ENCODE measurements around the gene SPNS2.

SPNS2 gene

DNA sequence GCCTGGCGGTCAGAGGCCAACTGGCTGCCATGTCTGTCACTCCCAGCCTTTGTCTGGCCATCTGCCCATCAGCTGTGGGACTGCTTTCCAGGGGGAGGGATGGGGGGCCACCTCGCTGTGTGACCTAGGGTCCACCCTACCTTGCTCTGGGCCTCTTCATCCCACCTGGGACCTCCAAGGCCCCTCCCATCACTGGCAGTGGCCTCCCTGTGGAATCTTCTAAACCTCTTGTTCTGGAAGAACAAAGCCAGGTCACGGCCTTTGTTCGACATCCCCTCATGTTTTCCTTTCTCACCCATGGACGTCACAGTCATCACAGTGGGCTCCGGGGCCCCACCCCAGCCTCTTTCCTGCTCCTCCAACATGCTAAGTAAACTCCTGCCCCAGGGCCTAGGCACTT lies 24.0 kb downstream of the SPNS2 start:
- DNase-seq: no peak

GRCh38 chr17:4523946-4524345 lies 25.3 kb downstream of the SPNS2 start:
- DNase-seq: no peak

DNA sequence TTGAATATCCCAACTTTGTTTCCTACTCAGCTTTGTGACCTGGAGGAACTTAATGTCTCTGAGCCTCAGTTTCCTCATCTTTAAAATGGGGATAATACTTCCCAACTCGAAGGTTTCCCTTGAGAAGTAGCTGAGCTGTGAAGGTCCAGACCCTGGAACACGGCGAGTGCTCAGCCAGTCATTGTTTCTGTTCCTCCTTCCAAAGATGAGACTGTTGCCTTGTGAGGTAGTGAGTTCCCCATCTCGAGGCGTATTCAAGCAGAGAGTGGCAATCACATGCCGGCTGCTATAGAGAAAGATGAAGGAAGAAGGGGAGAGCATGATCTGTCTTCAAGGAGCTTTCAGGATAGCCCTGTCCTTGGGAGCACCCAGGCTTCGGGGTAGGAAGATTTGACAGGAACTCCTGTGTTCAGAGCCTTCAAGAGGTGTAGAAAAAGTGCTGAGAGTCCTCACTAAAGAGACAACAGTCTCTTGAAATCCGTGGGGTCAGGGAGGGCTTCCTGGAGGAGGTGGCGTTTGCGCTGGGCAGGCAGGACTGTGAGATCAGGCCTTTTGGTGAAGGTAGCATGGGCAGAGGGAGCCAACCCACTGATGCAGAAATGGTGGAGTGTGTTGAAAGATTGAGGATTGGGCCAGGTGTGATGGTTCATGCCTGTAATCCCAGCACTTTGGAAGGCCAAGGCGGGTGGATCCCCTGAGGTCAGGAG lies 27.2 kb downstream of the SPNS2 start:
- DNase-seq: no peak

- DNase-seq: no peak
Measured at GRCh38 chr17:4527134-4527533, 28.5 kb downstream of the SPNS2 start.

DNA sequence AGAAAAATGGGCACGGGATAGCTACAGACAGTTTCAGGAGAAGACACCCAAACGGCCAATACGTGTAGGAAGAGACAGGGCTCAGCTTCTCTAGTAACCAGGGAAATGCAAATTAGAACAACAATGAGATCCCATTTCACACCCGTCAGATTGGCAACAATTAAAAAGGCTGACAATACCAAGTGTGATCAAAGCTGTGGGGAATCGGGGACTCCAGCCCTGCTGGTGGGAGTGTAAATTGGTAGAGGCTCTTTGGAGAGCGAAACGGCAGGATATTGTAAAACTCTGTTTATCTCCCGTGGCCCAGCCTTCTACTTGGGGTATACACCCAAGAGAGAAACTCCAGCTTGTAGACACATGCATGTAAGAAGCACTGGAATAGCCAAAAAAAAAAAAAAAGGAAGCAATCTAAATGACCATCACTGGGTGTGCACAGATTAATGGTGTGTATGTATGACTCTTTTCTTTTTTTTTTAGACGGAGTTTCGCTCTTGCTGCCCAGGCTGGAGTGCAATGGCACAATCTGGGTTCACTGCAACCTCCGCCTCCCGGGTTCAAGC lies 29.0 kb downstream of the SPNS2 start:
- no peak for DNase-seq

DNA sequence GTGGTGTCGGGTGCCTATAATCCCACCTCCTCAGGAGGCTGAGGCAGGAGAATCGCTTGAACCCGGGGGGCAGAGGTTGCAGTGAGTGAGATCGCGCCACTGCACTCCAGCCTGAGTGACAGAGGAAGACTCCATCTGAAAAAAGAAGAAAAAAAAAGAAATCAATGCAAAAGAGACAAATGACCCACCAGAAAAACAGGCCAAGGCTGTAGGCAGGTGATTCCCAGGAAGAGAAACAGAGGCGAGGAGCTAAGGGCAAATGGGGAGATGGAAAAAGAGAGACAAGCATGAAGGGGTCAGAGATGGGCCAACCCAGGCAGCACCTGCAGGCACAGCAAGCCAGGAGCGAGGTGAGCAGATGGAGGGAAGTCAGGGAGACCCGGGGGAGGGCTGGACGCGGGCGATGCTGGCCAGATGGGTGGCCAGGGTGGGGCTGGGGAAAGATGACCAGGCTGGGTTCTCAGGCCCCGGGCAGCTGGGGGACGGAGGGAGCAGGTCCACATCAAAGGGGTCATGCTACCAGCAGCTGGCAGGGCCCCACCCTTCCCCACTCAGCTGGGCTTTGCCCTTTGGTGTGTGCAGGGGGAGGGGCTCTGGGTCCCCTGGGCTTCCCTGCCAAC lies 31.0 kb downstream of the SPNS2 start:
- DNase-seq: no peak

GRCh38 chr17:4530799-4531730 lies 32.4 kb downstream of the SPNS2 start:
- DNase-seq: no peak

- DNase-seq: no peak
Measured at GRCh38 chr17:4531988-4532736, 33.5 kb downstream of the SPNS2 start.

DNA sequence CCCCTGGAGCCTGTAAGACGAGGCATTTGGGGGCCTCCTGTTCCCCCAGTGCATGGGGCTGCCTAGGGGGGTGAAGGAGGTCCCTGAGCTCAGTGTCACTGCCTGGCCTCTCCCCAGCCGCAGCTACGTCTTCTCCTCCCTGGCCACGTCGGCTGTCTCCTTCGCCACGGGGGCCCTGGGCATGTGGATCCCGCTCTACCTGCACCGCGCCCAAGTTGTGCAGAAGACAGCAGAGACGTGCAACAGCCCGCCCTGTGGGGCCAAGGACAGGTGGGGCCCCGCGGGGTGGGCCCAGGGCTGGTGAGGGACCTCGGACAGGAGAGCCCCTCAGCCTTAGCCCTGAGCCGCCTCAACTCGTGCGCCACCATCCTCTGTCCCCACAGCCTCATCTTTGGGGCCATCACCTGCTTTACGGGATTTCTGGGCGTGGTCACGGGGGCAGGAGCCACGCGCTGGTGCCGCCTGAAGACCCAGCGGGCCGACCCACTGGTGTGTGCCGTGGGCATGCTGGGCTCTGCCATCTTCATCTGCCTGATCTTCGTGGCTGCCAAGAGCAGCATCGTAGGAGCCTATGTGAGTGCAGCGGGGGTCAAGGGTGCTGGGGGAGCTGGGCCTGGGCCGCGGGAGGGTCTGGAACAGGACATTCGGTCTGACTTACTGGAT lies 34.3 kb downstream of the SPNS2 start:
- no peak for DNase-seq

DNA sequence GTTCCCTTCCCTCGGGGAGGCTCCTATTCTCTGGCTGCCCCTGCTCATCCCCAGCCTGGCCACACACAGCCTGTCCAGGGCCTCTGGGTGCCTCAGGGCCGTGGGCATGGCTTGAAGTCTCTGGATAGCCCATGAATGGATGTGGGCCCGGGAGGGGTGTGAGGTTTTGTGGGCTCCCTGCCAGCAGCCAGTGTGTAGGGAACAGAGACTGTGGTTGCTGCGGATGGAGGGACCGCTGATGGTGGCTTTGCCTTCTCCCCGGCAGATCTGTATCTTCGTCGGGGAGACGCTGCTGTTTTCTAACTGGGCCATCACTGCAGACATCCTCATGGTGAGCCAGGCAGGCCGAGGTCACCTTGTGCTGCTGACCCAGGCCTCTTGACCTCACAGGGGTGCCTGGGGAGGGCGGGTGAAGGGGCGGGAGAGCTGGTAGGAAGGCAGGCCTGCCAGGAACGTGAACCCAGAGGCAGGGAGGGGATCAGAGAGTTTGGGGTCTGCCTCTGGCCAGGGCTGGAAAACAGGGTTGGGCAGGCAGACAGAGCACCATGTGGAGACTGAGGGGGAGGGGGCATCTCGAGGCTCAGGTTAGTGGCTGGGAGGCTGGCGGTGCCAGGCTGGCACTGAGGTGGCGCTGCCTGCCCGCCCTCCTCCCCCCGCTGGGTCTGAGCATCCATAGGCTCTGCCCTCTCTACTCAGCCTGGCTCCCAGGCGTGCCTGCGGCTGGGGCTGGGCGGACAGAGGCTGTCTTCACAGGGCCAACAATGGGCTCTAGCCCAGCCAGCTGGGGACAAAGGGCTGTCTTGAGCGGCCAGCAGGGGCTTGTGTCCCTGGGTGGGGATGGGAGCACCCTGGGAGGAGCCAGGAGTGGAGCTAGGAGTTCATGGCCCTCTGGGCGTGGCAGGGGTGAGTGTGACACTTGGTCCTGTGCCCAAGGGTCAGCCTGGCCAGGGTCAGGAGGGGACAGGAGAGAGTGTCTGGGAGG lies 35.1 kb downstream of the SPNS2 start:
- DNase-seq: no peak

GRCh38 chr17:4534515-4534914 lies 35.8 kb downstream of the SPNS2 start:
- DNase-seq: no peak

- DNase-seq: no peak
Measured at GRCh38 chr17:4534928-4535666, 36.4 kb downstream of the SPNS2 start.

DNA sequence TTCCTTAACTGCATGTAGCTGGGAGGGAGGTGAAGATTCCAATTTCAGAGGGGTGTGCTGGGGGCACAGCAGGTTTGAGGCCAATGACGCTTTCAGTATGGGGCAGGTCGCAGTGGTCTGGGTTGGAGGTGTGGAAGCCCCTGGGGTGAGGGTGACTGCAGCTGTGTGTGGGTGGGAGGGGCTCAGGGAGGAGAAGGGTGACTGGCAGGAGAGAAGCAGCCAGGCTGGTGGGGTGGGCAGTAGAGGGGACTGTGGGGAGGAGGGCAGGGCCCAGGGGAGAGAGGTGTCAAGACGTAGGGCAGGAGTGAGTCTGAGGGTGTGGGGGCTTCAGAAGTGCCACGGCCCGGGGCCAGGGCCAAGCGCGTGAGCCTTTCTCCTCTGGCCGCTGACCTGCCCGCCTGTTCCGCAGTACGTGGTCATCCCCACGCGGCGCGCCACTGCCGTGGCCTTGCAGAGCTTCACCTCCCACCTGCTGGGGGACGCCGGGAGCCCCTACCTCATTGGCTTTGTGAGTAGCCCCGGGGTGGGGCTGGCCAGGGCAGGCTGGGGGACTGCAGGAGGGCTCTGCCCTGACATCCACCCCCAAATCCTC lies 37.1 kb downstream of the SPNS2 start:
- DNase-seq: no peak

- no peak for DNase-seq
Measured at GRCh38 chr17:4536259-4536741, 37.6 kb downstream of the SPNS2 start.

DNA sequence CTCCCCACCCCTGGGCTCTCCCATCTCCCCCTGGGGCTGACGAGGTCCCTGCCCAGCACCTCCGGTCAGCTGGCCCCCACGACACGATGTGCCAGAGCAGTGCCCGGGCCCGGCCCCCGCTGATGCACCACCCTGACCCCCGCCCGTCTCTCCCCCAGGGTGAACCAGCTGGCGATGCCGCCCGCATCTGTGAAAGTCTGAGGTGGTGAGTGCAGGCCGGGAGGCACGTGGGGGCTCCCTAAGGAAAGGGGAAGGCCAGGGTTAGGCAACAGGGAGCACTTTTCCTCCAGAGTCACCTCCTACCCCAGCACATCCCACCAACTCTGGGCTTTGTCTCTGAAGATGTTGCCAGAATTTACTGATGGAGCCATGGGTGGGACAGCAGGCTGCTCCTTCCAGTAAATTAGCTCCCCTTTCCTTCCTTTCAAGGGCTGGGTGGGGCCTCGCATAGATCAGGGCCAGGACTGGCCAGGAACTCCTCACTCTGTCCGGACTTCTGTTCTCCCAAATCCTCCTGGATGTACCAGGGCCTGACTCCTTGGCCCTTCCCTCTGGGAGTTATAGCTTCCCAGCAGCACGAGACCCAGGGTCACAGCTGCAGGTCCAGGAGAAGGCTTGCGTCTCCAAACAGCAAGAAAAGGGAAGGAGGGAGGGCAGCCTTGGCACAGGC lies 38.2 kb downstream of the SPNS2 start:
- no peak for DNase-seq

- no peak for DNase-seq
Measured at GRCh38 chr17:4537451-4538235, 39.0 kb downstream of the SPNS2 start.

- no peak for DNase-seq
Measured at GRCh38 chr17:4538236-4539002, 39.7 kb downstream of the SPNS2 start.
